Gastrocnemius medialis (tissue), 4 donors: Measurements from ENCODE around the gene HMGCS2. TPM values are rescaled to one million over a fixed set of nuclear protein-coding genes. Genes with fewer than 3 reads are reported as not detected.

Source experiments
- ATAC-seq, 2 donors: fragments of 150-250 bp; one replicate each; pipeline ENCODE4 v1.9.1; 2016
- DNase-seq, 2 donors: peaks; one replicate each; pipeline ENCODE4 v3.0.0-alpha.2; 2019
- H3K27ac ChIP-seq, 4 donors: fragments of 200-600 bp; sonication (generic); 1 replicate in 1 of 4; 2 replicates in 3 of 4; pipeline ENCODE4 v1.5.1; 2016 to 2018; ENCODE audit warnings: mild to moderate bottlenecking in 2 of 4, moderate library complexity in 1 of 4
- H3K27me3 ChIP-seq, 3 donors: fragments of 200-600 bp; sonication (generic) in 2 of 3; 1 replicate in 1 of 3; 2 replicates in 2 of 3; pipeline versions ENCODE4 v1.5.1 to v1.6.0; 2016 to 2019; ENCODE audit warnings: mild to moderate bottlenecking in 1 of 3, moderate library complexity in 1 of 3
- H3K36me3 ChIP-seq, 2 donors: fragments of 200-600 bp; sonication (generic) in 1 of 2; one replicate each; pipeline ENCODE4 v1.5.1; 2017 to 2018
- H3K4me1 ChIP-seq, 2 donors: fragments of 200-600 bp; sonication (generic) in 1 of 2; one replicate each; pipeline ENCODE4 v1.5.1; 2016 to 2017; ENCODE audit warnings: mild to moderate bottlenecking in 2 of 2
- H3K4me3 ChIP-seq, 4 donors: fragments of 200-600 bp; sonication (generic) in 3 of 4; 1 replicate in 1 of 4; 2 replicates in 3 of 4; pipeline ENCODE4 v1.5.1; 2016 to 2019; ENCODE audit warnings: mild to moderate bottlenecking in 2 of 4
- H3K9me3 ChIP-seq, 3 donors: fragments of 200-600 bp; sonication (generic) in 2 of 3; 1 replicate in 1 of 3; 2 replicates in 2 of 3; pipeline ENCODE4 v1.5.1; 2016 to 2019
- CTCF ChIP-seq, 5 experiments: fragments of 450-650 bp in 3 of 5; fragments of 200-600 bp in 2 of 5; sonication (generic) in 2 of 5; IDR thresholded peaks in 4 of 5; conservative IDR thresholded peaks in 1 of 5; 1 replicate in 4 of 5; 2 replicates in 1 of 5; pipeline ENCODE4 v1.5.1; 2016 to 2019; ENCODE audit warnings: antibody characterized with exemption in 5 of 5, mild to moderate bottlenecking in 3 of 5, moderate library complexity in 3 of 5
- POLR2A ChIP-seq, 2 donors: fragments of 450-650 bp; IDR thresholded peaks; one replicate each; pipeline ENCODE4 v1.6.1; 2017; ENCODE audit warnings: antibody characterized with exemption in 2 of 2, mild to moderate bottlenecking in 2 of 2, moderate library complexity in 2 of 2
- in situ Hi-C, 4 donors: fragments of 200-750 bp; cut with MboI; loops; one replicate each; pipeline versions ENCODE4 v1.15.0 to v1.8.0; 2017; ENCODE audit warnings: low sequenced_read_pairs in 4 of 4
- intact Hi-C: fragments of 100-400 bp; cut with DNase I; formaldehyde crosslinking; loops from one replicate; pipeline ENCODE4 v1.15.1; 2023; ENCODE audit warnings: low total_unique reads
- total RNA-seq, 4 donors: library from RNA; depleted of rRNA; stranded (reverse); fragments of >200 nt; gene quantifications; one replicate each; pipeline versions ENCODE4 v1.1.0 to v1.2.3, GENCODE V29; 2016

HMGCS2 gene
- total RNA-seq, 4 donors from 2014 or later, result 1.2 to 9.2 (median 2.2) TPM; not detected in 1

GRCh38 chr1:119783354-119784185 lies 14.9 kb upstream of the HMGCS2 start:
- Histone ChIP-seq H3K4me1 (no peaks in the 10 kb centered on the region), H3K27me3 (no peaks in the 10 kb centered on the region), H3K9me3 (no peaks in the 10 kb centered on the region), H3K36me3 (no peaks in the 10 kb centered on the region), H3K4me3 (no peak overlapping the region), H3K27ac (no peak overlapping the region)
- no peak for ATAC-seq
- TF ChIP-seq POLR2A (IDR thresholded peaks at IDR 0.05) (no peak), CTCF (IDR thresholded peaks at IDR 0.05 in 4 of 5, conservative IDR thresholded peaks at IDR 0.05 in 1 of 5) (no peak)
- in situ Hi-C loops, result no loop called here
- intact Hi-C loops, result no loop called here
- DNase-seq, result no peak

- Histone ChIP-seq H3K36me3 (no peaks in the 10 kb centered on the region), H3K4me1 (no peaks in the 10 kb centered on the region), H3K4me3 (no peak overlapping the region), H3K27ac (no peak overlapping the region), H3K27me3 (no peaks in the 10 kb centered on the region), H3K9me3 (no peaks in the 10 kb centered on the region)
- ATAC-seq (no peak), DNase-seq (no peak)
- intact Hi-C loops (no loop called here), in situ Hi-C loops (no loop called here)
- TF ChIP-seq CTCF (IDR thresholded peaks at IDR 0.05 in 4 of 5, conservative IDR thresholded peaks at IDR 0.05 in 1 of 5) (no peak), POLR2A (IDR thresholded peaks at IDR 0.05) (no peak)
Observed at GRCh38 chr1:119782631-119783325, 14.1 kb upstream of the HMGCS2 start.

- Histone ChIP-seq H3K9me3 (no peaks in the 10 kb centered on the region), H3K36me3 (no peaks in the 10 kb centered on the region), H3K27ac (no peak overlapping the region), H3K4me3 (no peak overlapping the region), H3K4me1 (no peaks in the 10 kb centered on the region), H3K27me3 (no peaks in the 10 kb centered on the region)
- ATAC-seq (no peak), DNase-seq (no peak)
- no peak for TF ChIP-seq POLR2A (IDR thresholded peaks at IDR 0.05)
- no peak for TF ChIP-seq CTCF (IDR thresholded peaks at IDR 0.05 in 4 of 5, conservative IDR thresholded peaks at IDR 0.05 in 1 of 5)
- intact Hi-C loops, result no loop called here
- in situ Hi-C loops, result no loop called here
Observed at GRCh38 chr1:119781434-119782210, 12.9 kb upstream of the HMGCS2 start.

- H3K9me3 ChIP-seq, result no peaks in the 10 kb centered on the region
- no peak for TF ChIP-seq POLR2A (IDR thresholded peaks at IDR 0.05)
- TF ChIP-seq CTCF (IDR thresholded peaks at IDR 0.05 in 4 of 5, conservative IDR thresholded peaks at IDR 0.05 in 1 of 5), result no peak
- intact Hi-C loops, result no loop called here
- H3K27ac ChIP-seq, result no peak overlapping the region
- ATAC-seq (no peak), DNase-seq (no peak)
- no peaks in the 10 kb centered on the region for H3K36me3 ChIP-seq
- no peaks in the 10 kb centered on the region for H3K4me1 ChIP-seq
- H3K27me3 ChIP-seq, result no peaks in the 10 kb centered on the region
- in situ Hi-C loops, result no loop called here
- peak overlapping the region in 1 of 4 donors; percentile 14 for H3K4me3 ChIP-seq
Observed at GRCh38 chr1:119779869-119780356, 11.2 kb upstream of the HMGCS2 start.
